Measurements from ENCODE around the gene SLCO6A1. TPM values are rescaled to one million over a fixed set of nuclear protein-coding genes. Genes with fewer than 3 reads are reported as not detected.

SLCO6A1 gene
- total RNA-seq, 2 experiments from 2014 or later = not detected

- Histone ChIP-seq H3K4me3 (ENCODE audit: low read depth, low read length, poor library complexity, severe bottlenecking) (no peak overlapping the region), H3K36me3 (ENCODE audit: insufficient read depth, low read length) (no peaks in the 10 kb centered on the region), H3K4me1 (ENCODE audit: insufficient read depth, low read length, poor library complexity, severe bottlenecking) (no peaks in the 10 kb centered on the region), H4K20me1 (ENCODE audit: insufficient read depth, low read length) (no peaks in the 10 kb centered on the region), H3K4me2 (ENCODE audit: low read length) (no peak overlapping the region), H2AFZ (ENCODE audit: low read length) (no peak overlapping the region), H3K27ac (ENCODE audit: low read depth, low read length, poor library complexity, severe bottlenecking) (no peak overlapping the region), H3K79me2 (ENCODE audit: insufficient read depth, low read depth, low read length) (no peaks in the 10 kb centered on the region), H3K9me2 (ENCODE audit: insufficient read depth, low read length) (no peaks in the 10 kb centered on the region), H3K9me3 (ENCODE audit: low read length) (no peaks in the 10 kb centered on the region)
- intact Hi-C loops (cut with micrococcal nuclease; ENCODE audit: unreplicated experiment) = no loop called here
- CTCF ChIA-PET (ENCODE audit: unreplicated experiment) = no interaction called here
- BruUV-seq (replicated peaks) = no TSS peak
- no peak for DNase-seq (ENCODE audit: low spot score)
- TF ChIP-seq CTCF (conservative IDR thresholded peaks at IDR 0.05; ENCODE audit: low read length) (no peak), EZH2phosphoT487 (IDR thresholded peaks at IDR 0.05; ENCODE audit: borderline replicate concordance, low read depth, low read length) (no peak)
- POLR2A ChIA-PET = interaction anchor here (0.8 kb wide), 1 partner anchor 9 kb away, joined by 3 read pairs; no protein-coding TSS in a partner anchor
Observed at GRCh38 chr5:102539562-102539961, 40.8 kb upstream of the SLCO6A1 start.

GRCh38 chr5:102537011-102537410 is 38.2 kb upstream of the SLCO6A1 start:
- Histone ChIP-seq H3K9me3 (ENCODE audit: low read length) (no peaks in the 10 kb centered on the region), H3K27ac (ENCODE audit: low read depth, low read length, poor library complexity, severe bottlenecking) (no peak overlapping the region), H3K4me2 (ENCODE audit: low read length) (no peak overlapping the region), H3K9me2 (ENCODE audit: insufficient read depth, low read length) (no peaks in the 10 kb centered on the region), H2AFZ (ENCODE audit: low read length) (no peak overlapping the region), H3K4me1 (ENCODE audit: insufficient read depth, low read length, poor library complexity, severe bottlenecking) (no peaks in the 10 kb centered on the region), H3K36me3 (ENCODE audit: insufficient read depth, low read length) (no peaks in the 10 kb centered on the region), H3K4me3 (ENCODE audit: low read depth, low read length, poor library complexity, severe bottlenecking) (no peak overlapping the region), H4K20me1 (ENCODE audit: insufficient read depth, low read length) (no peaks in the 10 kb centered on the region), H3K79me2 (ENCODE audit: insufficient read depth, low read depth, low read length) (no peaks in the 10 kb centered on the region)
- no peak for DNase-seq (ENCODE audit: low spot score)
- BruUV-seq (replicated peaks) = no TSS peak
- intact Hi-C loops (cut with micrococcal nuclease; ENCODE audit: unreplicated experiment) = no loop called here
- TF ChIP-seq EZH2phosphoT487 (IDR thresholded peaks at IDR 0.05; ENCODE audit: borderline replicate concordance, low read depth, low read length) (no peak), CTCF (conservative IDR thresholded peaks at IDR 0.05; ENCODE audit: low read length) (no peak)
- POLR2A ChIA-PET = no interaction called here
- CTCF ChIA-PET (ENCODE audit: unreplicated experiment) = no interaction called here

- Histone ChIP-seq H3K4me2 (ENCODE audit: low read length) (no peak overlapping the region), H3K9me3 (ENCODE audit: low read length) (no peaks in the 10 kb centered on the region), H4K20me1 (ENCODE audit: insufficient read depth, low read length) (no peaks in the 10 kb centered on the region), H3K4me3 (ENCODE audit: low read depth, low read length, poor library complexity, severe bottlenecking) (no peak overlapping the region), H3K79me2 (ENCODE audit: insufficient read depth, low read depth, low read length) (no peaks in the 10 kb centered on the region), H3K36me3 (ENCODE audit: insufficient read depth, low read length) (no peaks in the 10 kb centered on the region), H3K27ac (ENCODE audit: low read depth, low read length, poor library complexity, severe bottlenecking) (no peak overlapping the region), H3K9me2 (ENCODE audit: insufficient read depth, low read length) (no peaks in the 10 kb centered on the region), H2AFZ (ENCODE audit: low read length) (no peak overlapping the region), H3K4me1 (ENCODE audit: insufficient read depth, low read length, poor library complexity, severe bottlenecking) (no peaks in the 10 kb centered on the region)
- CTCF ChIA-PET (ENCODE audit: unreplicated experiment) = no interaction called here
- TF ChIP-seq CTCF (conservative IDR thresholded peaks at IDR 0.05; ENCODE audit: low read length) = peak; percentile 70
- TF ChIP-seq EZH2phosphoT487 (IDR thresholded peaks at IDR 0.05; ENCODE audit: borderline replicate concordance, low read depth, low read length) = no peak
- POLR2A ChIA-PET = no interaction called here
- intact Hi-C loops (cut with micrococcal nuclease; ENCODE audit: unreplicated experiment) = no loop called here
- BruUV-seq (replicated peaks) = no TSS peak
- DNase-seq (ENCODE audit: low spot score) = no peak
Observed at GRCh38 chr5:102536323-102536928, 37.6 kb upstream of the SLCO6A1 start.

All from OCI-LY7 (cell line).